ENCODE measurements around the gene VWA8.

The VWA8 gene

DNA sequence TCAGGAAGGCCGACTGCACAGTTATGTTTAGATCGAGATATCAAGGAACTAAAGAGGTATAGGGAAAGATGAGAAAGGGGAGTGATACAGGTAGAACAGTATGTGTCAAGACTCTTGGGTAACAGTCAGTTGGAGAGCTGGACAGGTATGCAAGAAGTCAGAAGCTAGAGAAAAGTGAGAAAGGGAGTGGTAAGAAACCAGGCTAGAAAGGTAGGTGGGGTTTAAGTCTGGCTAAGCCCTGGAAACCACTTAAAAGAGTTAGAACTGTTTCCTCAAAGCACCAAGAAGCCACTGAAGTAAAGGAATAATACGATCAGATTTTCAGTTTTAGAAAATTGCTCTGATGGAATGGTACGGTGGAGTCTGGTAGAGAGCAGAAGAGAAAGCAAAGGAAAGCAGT, 196.4 kb downstream of the VWA8 start:
- DNase-seq (ENCODE audit: extremely low spot score) = no peak
- POLR2A ChIA-PET = interaction anchor here (0.5 kb wide), 1 partner anchor 208 kb away, joined by 3 read pairs; no protein-coding TSS in a partner anchor
- CTCF ChIA-PET = interaction anchor here (1.7 to 1.9 kb wide), 2 partner anchors 11 to 36 kb away, joined by 4 read pairs; no protein-coding TSS in a partner anchor
- no peak for TF ChIP-seq CTCF (IDR thresholded peaks at IDR 0.05; ENCODE audit: control extremely low read depth, extremely low read depth, low read depth, missing control alignments)

DNA sequence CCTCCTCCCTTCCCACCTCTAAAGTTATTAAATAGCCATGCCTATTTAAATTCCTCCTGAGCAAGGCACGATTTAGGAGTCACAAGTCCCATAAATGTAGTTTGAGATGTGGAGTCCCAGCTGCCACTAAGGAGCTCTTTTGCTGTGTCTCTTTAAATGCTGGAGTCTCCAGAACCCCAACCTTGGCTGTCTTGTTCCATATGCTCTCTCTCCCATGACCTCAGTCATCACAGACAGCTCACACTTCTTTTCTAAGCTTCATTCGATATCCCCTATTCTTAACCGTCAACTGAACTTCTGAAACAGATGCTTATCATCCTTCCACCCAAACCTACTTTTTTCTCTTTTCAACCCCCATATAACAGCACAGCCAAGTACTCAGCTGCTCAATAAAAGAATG, 197.1 kb downstream of the VWA8 start:
- DNase-seq (ENCODE audit: extremely low spot score) = no peak
- ChIA-PET CTCF (interaction anchor here (0.9 to 1.9 kb wide), 3 partner anchors 11 to 36 kb away, joined by 3 to 4 read pairs (median 4); no protein-coding TSS in a partner anchor), POLR2A (no interaction called here)
- no peak for TF ChIP-seq CTCF (IDR thresholded peaks at IDR 0.05; ENCODE audit: control extremely low read depth, extremely low read depth, low read depth, missing control alignments)

DNA sequence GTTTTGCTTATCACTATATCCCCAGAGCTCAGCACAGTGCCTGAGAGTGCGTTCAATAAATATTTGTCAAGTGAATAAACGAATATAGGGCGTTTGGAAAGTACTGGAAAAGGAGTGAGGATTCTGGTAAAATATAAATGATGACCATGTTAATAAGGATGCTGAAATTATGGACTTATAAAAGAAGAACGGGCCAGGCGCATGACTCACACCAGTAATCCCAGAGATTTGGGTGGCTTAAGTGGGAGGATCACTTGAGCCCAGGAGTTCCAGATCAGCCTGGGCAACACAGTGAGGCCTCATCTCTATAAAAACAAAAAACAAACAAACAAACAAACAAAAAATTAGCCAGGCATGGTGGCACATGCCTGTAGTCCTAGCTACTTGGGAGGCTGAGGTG, 198.1 kb downstream of the VWA8 start:
- ChIA-PET CTCF (interaction anchor here (0.9 kb wide), 1 partner anchor 21 kb away, joined by 3 read pairs; no protein-coding TSS in a partner anchor), POLR2A (no interaction called here)
- no peak for TF ChIP-seq CTCF (IDR thresholded peaks at IDR 0.05; ENCODE audit: control extremely low read depth, extremely low read depth, low read depth, missing control alignments)

GRCh38 chr13:41756198-41756880, 204.6 kb downstream of the VWA8 start:
- ChIA-PET CTCF (interaction anchor here (1.1 kb wide), 1 partner anchor 13 kb away, joined by 5 read pairs; no protein-coding TSS in a partner anchor), POLR2A (no interaction called here)
- DNase-seq (ENCODE audit: extremely low spot score) = no peak

More for the DNA sequence above, 198.1 kb downstream of the VWA8 start:
- DNase-seq (ENCODE audit: extremely low spot score) = no peak

DNA sequence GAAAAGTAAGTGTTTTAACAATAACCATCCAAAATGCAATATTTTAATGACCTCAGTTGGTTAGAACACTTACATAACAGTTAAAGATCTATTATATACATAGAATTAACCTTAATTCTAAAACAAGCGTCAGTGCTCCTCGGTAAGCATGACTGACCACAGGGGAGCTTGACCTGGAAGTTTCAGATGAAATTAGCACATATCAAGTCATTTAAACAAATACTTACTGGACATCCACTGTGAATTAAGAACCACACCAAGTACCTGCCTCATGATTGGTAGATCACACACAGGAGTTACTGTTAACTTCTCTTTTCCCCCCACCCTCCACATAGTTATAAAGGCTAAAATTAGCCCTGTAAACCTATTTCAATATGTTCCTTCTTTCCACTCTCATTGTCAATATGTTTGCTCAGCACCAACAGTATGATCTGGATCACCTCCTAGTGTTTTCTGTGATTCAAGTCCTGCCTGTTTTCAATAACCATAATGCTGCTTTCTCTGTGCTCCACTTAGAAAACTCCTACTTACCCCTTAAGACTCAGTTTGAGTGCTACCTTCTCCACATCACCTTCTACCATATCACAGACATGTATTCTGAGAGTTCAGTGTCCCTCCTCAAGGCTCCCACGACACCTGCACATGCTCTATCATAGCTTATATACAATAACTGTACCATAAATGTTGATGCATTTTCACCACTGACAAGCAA, 209.0 kb downstream of the VWA8 start:
- no peak for TF ChIP-seq CTCF (IDR thresholded peaks at IDR 0.05; ENCODE audit: control extremely low read depth, extremely low read depth, low read depth, missing control alignments)
- DNase-seq (ENCODE audit: extremely low spot score) = no peak
- POLR2A ChIA-PET = no interaction called here
- CTCF ChIA-PET = interaction anchor here (0.9 to 2.0 kb wide), 2 partner anchors 22 kb away, joined by 3 to 4 read pairs; no protein-coding TSS in a partner anchor

More at GRCh38 chr13:41756198-41756880, 204.6 kb downstream of the VWA8 start:
- no peak for TF ChIP-seq CTCF (IDR thresholded peaks at IDR 0.05; ENCODE audit: control extremely low read depth, extremely low read depth, low read depth, missing control alignments)

DNA sequence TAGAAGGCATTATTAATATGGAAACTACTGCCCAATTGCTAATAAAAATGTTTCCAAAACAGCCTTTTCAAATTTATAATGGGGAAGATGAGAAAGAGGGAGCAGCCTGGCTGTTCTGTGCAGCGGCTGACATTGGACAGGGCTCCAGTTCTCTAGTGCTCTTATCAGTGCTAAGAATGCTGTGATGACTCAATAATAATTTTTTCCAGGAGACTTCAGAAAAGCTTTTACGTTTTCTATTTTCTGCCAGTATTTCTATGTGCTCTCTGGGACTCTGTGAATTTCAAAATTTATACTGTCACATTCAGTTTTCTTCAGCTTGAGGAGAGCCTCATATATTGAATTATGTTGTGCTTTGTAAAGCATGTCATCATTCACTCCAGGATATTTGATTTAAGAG, 209.6 kb downstream of the VWA8 start:
- no peak for TF ChIP-seq CTCF (IDR thresholded peaks at IDR 0.05; ENCODE audit: control extremely low read depth, extremely low read depth, low read depth, missing control alignments)
- ChIA-PET CTCF (interaction anchor here (2.0 kb wide), 1 partner anchor 22 kb away, joined by 4 read pairs; no protein-coding TSS in a partner anchor), POLR2A (no interaction called here)
- DNase-seq (ENCODE audit: extremely low spot score) = no peak
